Measurements from ENCODE around the gene KIRREL3. TPM values are rescaled to one million over a fixed set of nuclear protein-coding genes. Genes with fewer than 3 reads are reported as not detected.

KIRREL3 gene
- total and polyA plus RNA-seq, 2 of the 4 experiments (the other 2 are of a cell fraction) = 10.9 to 15.9 TPM

GRCh38 chr11:126462422-126462821 lies 538.1 kb downstream of the KIRREL3 start:
- intact Hi-C loops (cut with micrococcal nuclease) (no loop called here), dilution Hi-C loops (cut with HindIII; ENCODE audit: low sequenced_read_pairs, unreplicated experiment) (no loop called here), in situ Hi-C loops (cut with MboI; ENCODE audit: low sequenced_read_pairs) (no loop called here)
- no peaks in the 10 kb centered on the region for H4K20me1 ChIP-seq (ENCODE audit: insufficient read depth, low read length)
- POLR2A ChIA-PET (ENCODE audit: unreplicated experiment) = no interaction called here
- no peak overlapping the region for H2BK20ac ChIP-seq (ENCODE audit: low read depth, low read length)
- no peak overlapping the region for H4K8ac ChIP-seq (ENCODE audit: low read depth in 2 of 2, low read length in 2 of 2)
- no peak for ATAC-seq (ENCODE audit: low read depth)
- H3K9me3 ChIP-seq (ENCODE audit: control insufficient read depth, insufficient read depth, low read length) = peaks cover 5% of the 10 kb centered on the region
- BruUV-seq (replicated peaks) = no TSS peak
- TF ChIP-seq MXI1 (IDR thresholded peaks at IDR 0.05; ENCODE audit: borderline replicate concordance, low read depth, low read length) = no peak
- peak; percentile 52 for TF ChIP-seq CEBPB (IDR thresholded peaks at IDR 0.05; ENCODE audit: low read depth, low read length)
- no peak overlapping the region for H4K91ac ChIP-seq (ENCODE audit: insufficient read depth, low read depth, low read length)
- no peak overlapping the region for H2BK5ac ChIP-seq (ENCODE audit: low read depth, low read length, poor library complexity, severe bottlenecking)
- H2AK5ac ChIP-seq (ENCODE audit: low read depth, low read length) = no peak overlapping the region
- no peaks in the 10 kb centered on the region for H3K9me1 ChIP-seq (ENCODE audit: insufficient read depth, low read length)
- H3K27me3 ChIP-seq (ENCODE audit: control insufficient read depth, insufficient read depth, low read length) = no peaks in the 10 kb centered on the region; the same call in 1 of the 2 replicates
- H3K4me1 ChIP-seq (ENCODE audit: control insufficient read depth, insufficient read depth, low read length) = peaks cover 2% of the 10 kb centered on the region; the same call in 1 of the 2 replicates
- H2AK9ac ChIP-seq (replicated peaks; ENCODE audit: low read depth, low read length, poor library complexity) = no peak overlapping the region
- no peak overlapping the region for H2AFZ ChIP-seq (replicated peaks; ENCODE audit: low read length, poor library complexity)
- no peak overlapping the region for H4K5ac ChIP-seq (ENCODE audit: low read depth, low read length)
- H3K4ac ChIP-seq (ENCODE audit: low read depth, low read length) = no peak overlapping the region
- CTCF ChIA-PET = no interaction called here
- H3K23ac ChIP-seq (ENCODE audit: low read depth, low read length) = no peak overlapping the region
- H3K14ac ChIP-seq (replicated peaks; ENCODE audit: low read depth, low read length) = no peak overlapping the region
- H3K4me3 ChIP-seq (ENCODE audit: insufficient read depth, low read depth, low read length) = no peak overlapping the region
- 83% methylated on average over 1 of the region's 7 CpGs; no CpG with 5 or more reads in 1 of the 2 experiments for WGBS, 2 experiments (ENCODE audit: extremely low coverage in 2 of 2, insufficient read length in 1 of 2)
- DNase-seq = no peak
- no peak overlapping the region for H3K18ac ChIP-seq (ENCODE audit: low read depth, low read length)
- no peak overlapping the region for H2BK120ac ChIP-seq (ENCODE audit: low read depth, low read length)
- no peak overlapping the region for H2BK15ac ChIP-seq (ENCODE audit: low read depth, low read length)
- H3K4me2 ChIP-seq (ENCODE audit: low read depth, low read length) = no peak overlapping the region
- no peaks in the 10 kb centered on the region for H3K79me1 ChIP-seq (ENCODE audit: low read depth in 1 of 2, low read length in 2 of 2)
- H3K56ac ChIP-seq (ENCODE audit: extremely low read depth, insufficient read depth, low read length) = no peak overlapping the region
- no peak overlapping the region for H3K27ac ChIP-seq (ENCODE audit: insufficient read depth, low read length)
- H3K36me3 ChIP-seq (ENCODE audit: control insufficient read depth, insufficient read depth, low read length) = no peaks in the 10 kb centered on the region
- H3K9ac ChIP-seq (ENCODE audit: low read depth, low read length) = no peak overlapping the region

Measured in IMR-90 (cell line).